ENCODE data around the gene ZNF354C. TPM values are rescaled to one million over a fixed set of nuclear protein-coding genes. Genes with fewer than 3 reads are reported as not detected.

The ZNF354C gene
- total RNA-seq, 4 donors from 2014 or later = 0.75 to 7.6 (median 2.9) TPM

- no peaks in the 10 kb centered on the region for H3K9me3 ChIP-seq
- intact Hi-C loops (cut with DNase I; ENCODE audit: low total_unique reads) = no loop called here
- TF ChIP-seq POLR2AphosphoS5 (IDR thresholded peaks at IDR 0.05) (no peak), POLR2A (IDR thresholded peaks at IDR 0.05) (no peak), EP300 (IDR thresholded peaks at IDR 0.05; ENCODE audit: low read depth) (no peak), CTCF (IDR thresholded peaks at IDR 0.05) (no peak)
- no peak overlapping the region for H3K4me3 ChIP-seq
- no peak for DNase-seq
- H3K36me3 ChIP-seq = no peaks in the 10 kb centered on the region
- no peaks in the 10 kb centered on the region for H3K4me1 ChIP-seq
- H3K27ac ChIP-seq = no peak overlapping the region
- in situ Hi-C loops (cut with MboI; ENCODE audit: low pct_ligation_motif_present in 1 of 4, low pct_unique_long_range_greater_than_20kb in 1 of 4, low sequenced_read_pairs in 3 of 4) = no loop called here
- H3K27me3 ChIP-seq = no peaks in the 10 kb centered on the region
- WGBS, 2 donors (ENCODE audit: low coverage in 1 of 2) = 90% methylated on average over 25 of the region's 25 CpGs; no CpG with 5 or more reads in 1 of the 2 donors
Observed at GRCh38 chr5:179121667-179122111, 61.5 kb downstream of the ZNF354C start.

- Histone ChIP-seq H3K9me3 (no peaks in the 10 kb centered on the region), H3K36me3 (no peaks in the 10 kb centered on the region), H3K27ac (no peak overlapping the region), H3K27me3 (no peaks in the 10 kb centered on the region), H3K4me1 (no peaks in the 10 kb centered on the region), H3K4me3 (no peak overlapping the region)
- WGBS, 2 donors (ENCODE audit: low coverage in 1 of 2) = 95% methylated on average over 18 of the region's 19 CpGs; no CpG with 5 or more reads in 1 of the 2 donors
- in situ Hi-C loops (cut with MboI; ENCODE audit: low pct_ligation_motif_present in 1 of 4, low pct_unique_long_range_greater_than_20kb in 1 of 4, low sequenced_read_pairs in 3 of 4) (no loop called here), intact Hi-C loops (cut with DNase I; ENCODE audit: low total_unique reads) (no loop called here)
- no peak for TF ChIP-seq POLR2A (IDR thresholded peaks at IDR 0.05)
- no peak for TF ChIP-seq CTCF (IDR thresholded peaks at IDR 0.05)
- no peak for DNase-seq
Observed at GRCh38 chr5:179122411-179123108, 62.4 kb downstream of the ZNF354C start.

- WGBS, 2 donors (ENCODE audit: low coverage in 1 of 2) = 63 to 78% methylated on average over 1 to 2 of the region's 2 CpGs
- no peak overlapping the region for H3K27ac ChIP-seq
- no peak overlapping the region for H3K4me3 ChIP-seq
- TF ChIP-seq CTCF (IDR thresholded peaks at IDR 0.05) (no peak), POLR2A (IDR thresholded peaks at IDR 0.05) (no peak), EP300 (IDR thresholded peaks at IDR 0.05; ENCODE audit: low read depth) (no peak), POLR2AphosphoS5 (IDR thresholded peaks at IDR 0.05) (no peak)
- no peaks in the 10 kb centered on the region for H3K27me3 ChIP-seq
- DNase-seq = no peak
- in situ Hi-C loops (cut with MboI; ENCODE audit: low pct_ligation_motif_present in 1 of 4, low pct_unique_long_range_greater_than_20kb in 1 of 4, low sequenced_read_pairs in 3 of 4) = no loop called here
- H3K4me1 ChIP-seq = no peaks in the 10 kb centered on the region
- intact Hi-C loops (cut with DNase I; ENCODE audit: low total_unique reads) = no loop called here
- H3K9me3 ChIP-seq = no peaks in the 10 kb centered on the region
- no peaks in the 10 kb centered on the region for H3K36me3 ChIP-seq
Observed at GRCh38 chr5:179123109-179123426, 62.9 kb downstream of the ZNF354C start.

- intact Hi-C loops (cut with DNase I; ENCODE audit: low total_unique reads) = no loop called here
- H3K9me3 ChIP-seq = no peaks in the 10 kb centered on the region
- no peak overlapping the region for H3K4me3 ChIP-seq
- no peaks in the 10 kb centered on the region for H3K36me3 ChIP-seq
- no peak for TF ChIP-seq POLR2AphosphoS5 (IDR thresholded peaks at IDR 0.05)
- no peak for TF ChIP-seq POLR2A (IDR thresholded peaks at IDR 0.05)
- TF ChIP-seq CTCF (IDR thresholded peaks at IDR 0.05) = no peak
- TF ChIP-seq EP300 (IDR thresholded peaks at IDR 0.05; ENCODE audit: low read depth) = no peak
- DNase-seq = no peak
- H3K27ac ChIP-seq = no peak overlapping the region
- in situ Hi-C loops (cut with MboI; ENCODE audit: low pct_ligation_motif_present in 1 of 4, low pct_unique_long_range_greater_than_20kb in 1 of 4, low sequenced_read_pairs in 3 of 4) = no loop called here
- 93 to 100% methylated on average over 6 to 19 of the region's 19 CpGs for WGBS, 2 donors (ENCODE audit: low coverage in 1 of 2)
- H3K4me1 ChIP-seq = no peaks in the 10 kb centered on the region
- H3K27me3 ChIP-seq = no peaks in the 10 kb centered on the region
Observed at GRCh38 chr5:179123491-179124272, 63.5 kb downstream of the ZNF354C start.
